ENCODE data around the gene CBLIF.
"Not testable (repeated sequence)": the region's sequence is repeated elsewhere in the genome, so short reads cannot be mapped to it uniquely, and the experiment has no call there.

Gene CBLIF
- 0 reads per million in 3 donors for total RNA-seq

DNA sequence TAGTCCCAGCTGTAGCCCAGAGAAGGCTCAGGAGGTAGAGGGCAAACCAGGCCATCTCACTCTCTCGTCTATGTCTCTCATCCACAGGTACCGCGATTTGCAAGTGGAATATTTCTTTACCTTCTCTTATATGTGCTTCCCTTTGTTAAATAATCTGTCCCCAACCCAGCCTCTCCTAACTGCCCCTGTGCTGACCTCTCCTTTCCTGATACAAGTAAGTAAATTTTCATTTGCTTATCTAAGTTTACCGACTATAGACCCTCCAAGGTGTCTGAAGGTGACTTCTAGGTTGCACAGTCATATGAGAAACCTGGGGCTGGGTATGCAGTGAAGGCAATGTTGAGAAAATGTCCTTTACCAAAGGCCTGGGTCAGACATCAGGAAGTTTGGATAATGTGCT, at the start of gene CBLIF:
Gene CBLIF, minus strand, starts transcription at position 101 of the 400 bp plus-strand sequence. Its CDS starts 46 bp downstream, at position 55.
- no peaks in the 10 kb centered on the region for H3K36me3 ChIP-seq (ENCODE audit: control insufficient read depth, insufficient read depth, low read length)
- H3K9me3 ChIP-seq (ENCODE audit: control insufficient read depth, low read length) = no peaks in the 10 kb centered on the region
- H3K27ac ChIP-seq (ENCODE audit: insufficient read depth, low read length, poor library complexity, severe bottlenecking) = no peak within 1 kb of the TSS
- H3K4me3 ChIP-seq (ENCODE audit: insufficient read depth, low read depth, low read length, poor library complexity, severe bottlenecking) = no peak within 1 kb of the TSS
- H3K27me3 ChIP-seq (replicated peaks; ENCODE audit: control insufficient read depth, insufficient read depth, low read length, poor library complexity, severe bottlenecking) = no peaks in the 10 kb centered on the region
- no peak for DNase-seq
- no peaks in the 10 kb centered on the region for H3K4me1 ChIP-seq (ENCODE audit: control insufficient read depth, insufficient read depth, low read length, poor library complexity, severe bottlenecking)

DNA sequence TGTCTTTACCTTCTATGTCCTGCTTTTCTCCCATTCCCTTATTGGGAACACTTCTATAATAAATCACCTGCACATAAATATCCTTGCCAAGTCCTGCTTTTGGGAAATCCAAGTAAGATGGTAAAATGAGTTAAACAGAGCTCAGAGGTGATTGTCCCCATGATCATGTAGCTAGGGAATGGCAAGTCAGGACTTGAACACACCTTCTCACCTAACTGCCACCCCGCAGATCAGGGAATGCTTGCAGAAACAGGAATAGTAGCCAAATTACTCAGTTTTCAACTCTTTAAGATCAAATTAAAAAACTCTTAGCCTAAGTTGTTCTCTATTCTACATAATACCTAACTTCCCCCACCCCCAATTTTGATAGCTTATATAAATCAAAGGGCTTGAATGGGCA, 49.3 kb upstream of the CBLIF start:
- H3K9me3 ChIP-seq (ENCODE audit: control insufficient read depth, low read length) = no peaks in the 10 kb centered on the region
- H3K27ac ChIP-seq (ENCODE audit: insufficient read depth, low read length, poor library complexity, severe bottlenecking) = no peak overlapping the region
- no peak overlapping the region for H3K4me3 ChIP-seq (ENCODE audit: insufficient read depth, low read depth, low read length, poor library complexity, severe bottlenecking)
- no peaks in the 10 kb centered on the region for H3K27me3 ChIP-seq (replicated peaks; ENCODE audit: control insufficient read depth, insufficient read depth, low read length, poor library complexity, severe bottlenecking)
- no peak for DNase-seq
- H3K4me1 ChIP-seq (ENCODE audit: control insufficient read depth, insufficient read depth, low read length, poor library complexity, severe bottlenecking) = no peaks in the 10 kb centered on the region
- H3K36me3 ChIP-seq (ENCODE audit: control insufficient read depth, insufficient read depth, low read length) = no peaks in the 10 kb centered on the region

DNA sequence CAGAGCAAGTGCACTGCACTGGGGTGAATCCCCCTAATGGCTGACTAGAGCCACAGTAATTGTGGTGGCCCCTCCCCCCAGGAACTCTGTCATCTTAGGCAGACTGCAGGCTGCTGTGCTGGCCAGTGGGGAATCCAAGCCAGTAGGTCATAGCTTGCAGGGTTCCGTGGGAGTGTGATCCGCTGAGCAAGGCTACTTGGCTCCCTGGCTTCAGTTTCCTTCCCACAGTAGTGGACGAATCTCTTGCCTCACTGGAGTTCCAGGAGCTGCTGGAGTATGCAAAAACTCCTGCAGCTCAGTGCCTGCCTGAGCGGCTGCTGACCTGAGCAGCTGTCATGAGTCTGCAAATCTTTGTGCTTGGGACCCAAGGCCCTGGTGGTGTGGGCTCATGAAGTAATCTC, 46.5 kb upstream of the CBLIF start:
- Histone ChIP-seq H3K9me3 (ENCODE audit: control insufficient read depth, low read length) (no peaks in the 10 kb centered on the region), H3K4me1 (ENCODE audit: control insufficient read depth, insufficient read depth, low read length, poor library complexity, severe bottlenecking) (no peaks in the 10 kb centered on the region), H3K27me3 (replicated peaks; ENCODE audit: control insufficient read depth, insufficient read depth, low read length, poor library complexity, severe bottlenecking) (no peaks in the 10 kb centered on the region), H3K36me3 (ENCODE audit: control insufficient read depth, insufficient read depth, low read length) (no peaks in the 10 kb centered on the region), H3K4me3 (ENCODE audit: insufficient read depth, low read depth, low read length, poor library complexity, severe bottlenecking) (no peak overlapping the region), H3K27ac (ENCODE audit: insufficient read depth, low read length, poor library complexity, severe bottlenecking) (no peak overlapping the region)
- DNase-seq = no peak

DNA sequence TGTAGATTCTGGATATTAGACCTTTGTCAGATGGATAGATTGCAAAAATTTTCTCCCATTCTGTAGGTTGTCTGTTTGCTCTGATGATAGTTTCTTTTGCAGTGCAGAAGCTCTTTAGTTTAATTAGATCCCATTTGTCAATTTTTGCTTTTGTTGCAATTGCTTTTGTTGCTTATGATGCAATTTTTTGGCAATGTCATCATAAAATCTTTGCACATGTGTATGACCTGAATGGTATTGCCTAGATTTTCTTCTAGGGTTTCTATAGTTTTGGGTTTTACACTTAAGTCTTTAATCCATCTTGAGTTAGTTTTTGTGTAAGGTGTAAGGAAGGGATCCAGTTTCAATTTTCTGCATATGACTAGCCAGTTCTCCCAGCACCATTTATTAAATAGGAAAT, 41.9 kb upstream of the CBLIF start:
- H3K9me3 ChIP-seq (ENCODE audit: control insufficient read depth, low read length); H3K27ac ChIP-seq (ENCODE audit: insufficient read depth, low read length, poor library complexity, severe bottlenecking); H3K4me3 ChIP-seq (ENCODE audit: insufficient read depth, low read depth, low read length, poor library complexity, severe bottlenecking); DNase-seq; H3K36me3 ChIP-seq (ENCODE audit: control insufficient read depth, insufficient read depth, low read length); H3K27me3 ChIP-seq (replicated peaks; ENCODE audit: control insufficient read depth, insufficient read depth, low read length, poor library complexity, severe bottlenecking); H3K4me1 ChIP-seq (ENCODE audit: control insufficient read depth, insufficient read depth, low read length, poor library complexity, severe bottlenecking): not testable (repeated sequence)

DNA sequence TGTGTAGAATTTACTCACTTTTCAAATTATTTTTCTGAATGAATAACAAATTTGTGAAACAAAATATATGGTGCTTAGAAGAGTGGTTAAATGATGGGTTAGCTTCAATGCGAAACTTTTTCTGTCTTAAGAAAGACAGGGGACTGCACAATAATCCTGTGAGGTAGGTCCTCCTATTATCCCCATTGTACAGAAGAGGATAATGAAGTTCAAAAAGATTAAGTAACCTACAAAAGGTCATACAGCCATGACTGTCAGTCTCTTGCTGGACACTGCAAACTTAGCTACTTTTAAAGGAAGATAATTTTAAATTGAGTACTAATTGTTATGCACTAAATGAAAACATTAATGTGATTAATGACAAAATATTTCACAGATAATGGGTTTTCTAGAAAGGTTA, 38.3 kb upstream of the CBLIF start:
- no peak overlapping the region for H3K27ac ChIP-seq (ENCODE audit: insufficient read depth, low read length, poor library complexity, severe bottlenecking)
- no peak for DNase-seq
- no peaks in the 10 kb centered on the region for H3K27me3 ChIP-seq (replicated peaks; ENCODE audit: control insufficient read depth, insufficient read depth, low read length, poor library complexity, severe bottlenecking)
- no peaks in the 10 kb centered on the region for H3K9me3 ChIP-seq (ENCODE audit: control insufficient read depth, low read length)
- no peak overlapping the region for H3K4me3 ChIP-seq (ENCODE audit: insufficient read depth, low read depth, low read length, poor library complexity, severe bottlenecking)
- H3K36me3 ChIP-seq (ENCODE audit: control insufficient read depth, insufficient read depth, low read length) = no peaks in the 10 kb centered on the region
- H3K4me1 ChIP-seq (ENCODE audit: control insufficient read depth, insufficient read depth, low read length, poor library complexity, severe bottlenecking) = no peaks in the 10 kb centered on the region

DNA sequence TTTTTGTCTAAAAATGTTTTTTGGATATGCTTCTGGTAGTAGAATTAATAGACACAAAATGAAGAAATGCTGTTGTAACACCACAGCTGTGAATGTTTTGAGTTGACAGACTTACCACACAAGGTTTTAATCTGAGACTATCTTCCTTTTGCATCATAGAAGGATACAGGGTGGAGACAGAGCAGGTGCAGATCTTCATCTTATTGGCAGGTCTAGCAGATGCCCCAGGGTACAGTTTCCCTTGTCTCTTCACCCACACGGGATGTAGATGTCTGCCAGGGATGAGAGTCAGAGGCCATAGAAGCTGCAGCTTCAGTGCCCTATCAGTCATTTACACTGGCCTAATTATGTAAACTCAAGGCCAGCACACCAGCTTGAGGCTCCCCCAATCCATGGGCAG, 34.3 kb upstream of the CBLIF start:
- H3K9me3 ChIP-seq (ENCODE audit: control insufficient read depth, low read length) = no peaks in the 10 kb centered on the region
- DNase-seq = no peak
- H3K36me3 ChIP-seq (ENCODE audit: control insufficient read depth, insufficient read depth, low read length) = no peaks in the 10 kb centered on the region
- no peak overlapping the region for H3K4me3 ChIP-seq (ENCODE audit: insufficient read depth, low read depth, low read length, poor library complexity, severe bottlenecking)
- H3K27ac ChIP-seq (ENCODE audit: insufficient read depth, low read length, poor library complexity, severe bottlenecking) = no peak overlapping the region
- no peaks in the 10 kb centered on the region for H3K4me1 ChIP-seq (ENCODE audit: control insufficient read depth, insufficient read depth, low read length, poor library complexity, severe bottlenecking)
- no peaks in the 10 kb centered on the region for H3K27me3 ChIP-seq (replicated peaks; ENCODE audit: control insufficient read depth, insufficient read depth, low read length, poor library complexity, severe bottlenecking)

DNA sequence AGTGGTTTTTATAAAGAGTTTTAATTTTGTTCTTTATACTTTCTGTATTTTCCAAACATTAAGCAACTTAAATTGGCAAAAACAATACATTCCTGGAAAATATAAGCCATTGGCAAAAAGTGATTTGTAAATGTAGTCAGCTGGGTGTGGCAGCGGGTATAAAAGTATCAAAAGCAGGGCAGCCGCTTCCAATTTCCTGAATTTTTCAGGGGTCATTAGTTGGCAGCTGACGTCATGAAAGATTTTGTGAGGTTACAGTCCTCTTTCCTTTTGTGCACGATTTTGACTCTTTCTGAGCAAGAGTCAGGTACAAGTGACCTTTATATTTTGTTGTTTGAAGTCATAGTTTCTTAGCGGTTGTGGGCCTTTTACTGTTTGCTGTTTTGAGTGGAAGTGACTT, 33.3 kb upstream of the CBLIF start, which contains the start of gene OOSP3:
Gene OOSP3, plus strand, starts transcription at position 208 of the 400 bp plus-strand sequence. Its CDS starts 27 bp downstream, at position 235.
- Histone ChIP-seq H3K9me3 (ENCODE audit: control insufficient read depth, low read length) (no peaks in the 10 kb centered on the region), H3K27me3 (replicated peaks; ENCODE audit: control insufficient read depth, insufficient read depth, low read length, poor library complexity, severe bottlenecking) (no peaks in the 10 kb centered on the region), H3K4me1 (ENCODE audit: control insufficient read depth, insufficient read depth, low read length, poor library complexity, severe bottlenecking) (no peaks in the 10 kb centered on the region), H3K27ac (ENCODE audit: insufficient read depth, low read length, poor library complexity, severe bottlenecking) (no peak within 1 kb of the TSS), H3K4me3 (ENCODE audit: insufficient read depth, low read depth, low read length, poor library complexity, severe bottlenecking) (no peak within 1 kb of the TSS), H3K36me3 (ENCODE audit: control insufficient read depth, insufficient read depth, low read length) (no peaks in the 10 kb centered on the region)
- DNase-seq = no peak

DNA sequence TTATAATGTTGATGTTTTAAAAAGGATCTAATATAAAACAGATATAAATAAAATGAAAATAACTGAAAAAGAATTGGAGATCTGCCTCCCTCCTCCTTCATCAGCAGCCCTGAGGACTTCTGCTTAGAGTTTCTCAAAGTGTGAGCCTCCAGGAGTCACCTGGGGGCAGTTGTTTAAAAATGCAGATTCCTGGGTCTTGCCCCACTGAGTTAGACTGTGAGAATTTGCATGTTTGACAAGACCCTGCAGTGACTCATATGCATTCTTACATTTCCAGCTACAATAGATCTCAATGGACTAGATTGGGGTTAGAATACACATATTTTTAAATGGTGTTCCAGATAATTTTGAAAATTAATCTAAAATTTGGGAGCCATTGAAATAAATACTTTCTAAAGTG, 32.5 kb upstream of the CBLIF start:
- H3K9me3 ChIP-seq (ENCODE audit: control insufficient read depth, low read length) = no peaks in the 10 kb centered on the region
- no peak overlapping the region for H3K4me3 ChIP-seq (ENCODE audit: insufficient read depth, low read depth, low read length, poor library complexity, severe bottlenecking)
- no peak for DNase-seq
- H3K4me1 ChIP-seq (ENCODE audit: control insufficient read depth, insufficient read depth, low read length, poor library complexity, severe bottlenecking) = no peaks in the 10 kb centered on the region
- no peaks in the 10 kb centered on the region for H3K36me3 ChIP-seq (ENCODE audit: control insufficient read depth, insufficient read depth, low read length)
- no peak overlapping the region for H3K27ac ChIP-seq (ENCODE audit: insufficient read depth, low read length, poor library complexity, severe bottlenecking)
- H3K27me3 ChIP-seq (replicated peaks; ENCODE audit: control insufficient read depth, insufficient read depth, low read length, poor library complexity, severe bottlenecking) = no peaks in the 10 kb centered on the region

DNA sequence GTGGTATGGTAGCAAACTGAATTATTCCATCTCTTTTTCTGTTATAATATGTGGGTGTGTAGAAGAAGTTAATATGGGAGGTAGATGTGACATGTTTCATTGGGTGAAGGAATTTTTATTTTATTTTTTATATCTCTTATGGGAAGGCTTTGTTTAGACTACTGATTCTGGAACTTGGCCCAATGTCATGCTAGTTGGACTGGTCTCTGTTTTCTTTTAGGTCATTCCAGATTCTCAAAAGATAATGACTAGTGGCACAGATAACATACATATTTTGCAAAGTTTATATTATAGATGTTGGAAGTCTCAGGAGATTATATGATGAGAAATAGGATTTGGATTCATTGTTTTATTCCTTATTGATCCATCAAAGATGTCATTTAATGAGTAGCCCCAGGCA, 32.0 kb upstream of the CBLIF start:
- no peaks in the 10 kb centered on the region for H3K27me3 ChIP-seq (replicated peaks; ENCODE audit: control insufficient read depth, insufficient read depth, low read length, poor library complexity, severe bottlenecking)
- no peak for DNase-seq
- no peaks in the 10 kb centered on the region for H3K4me1 ChIP-seq (ENCODE audit: control insufficient read depth, insufficient read depth, low read length, poor library complexity, severe bottlenecking)
- no peak overlapping the region for H3K4me3 ChIP-seq (ENCODE audit: insufficient read depth, low read depth, low read length, poor library complexity, severe bottlenecking)
- H3K27ac ChIP-seq (ENCODE audit: insufficient read depth, low read length, poor library complexity, severe bottlenecking) = no peak overlapping the region
- H3K9me3 ChIP-seq (ENCODE audit: control insufficient read depth, low read length) = no peaks in the 10 kb centered on the region
- H3K36me3 ChIP-seq (ENCODE audit: control insufficient read depth, insufficient read depth, low read length) = no peaks in the 10 kb centered on the region

DNA sequence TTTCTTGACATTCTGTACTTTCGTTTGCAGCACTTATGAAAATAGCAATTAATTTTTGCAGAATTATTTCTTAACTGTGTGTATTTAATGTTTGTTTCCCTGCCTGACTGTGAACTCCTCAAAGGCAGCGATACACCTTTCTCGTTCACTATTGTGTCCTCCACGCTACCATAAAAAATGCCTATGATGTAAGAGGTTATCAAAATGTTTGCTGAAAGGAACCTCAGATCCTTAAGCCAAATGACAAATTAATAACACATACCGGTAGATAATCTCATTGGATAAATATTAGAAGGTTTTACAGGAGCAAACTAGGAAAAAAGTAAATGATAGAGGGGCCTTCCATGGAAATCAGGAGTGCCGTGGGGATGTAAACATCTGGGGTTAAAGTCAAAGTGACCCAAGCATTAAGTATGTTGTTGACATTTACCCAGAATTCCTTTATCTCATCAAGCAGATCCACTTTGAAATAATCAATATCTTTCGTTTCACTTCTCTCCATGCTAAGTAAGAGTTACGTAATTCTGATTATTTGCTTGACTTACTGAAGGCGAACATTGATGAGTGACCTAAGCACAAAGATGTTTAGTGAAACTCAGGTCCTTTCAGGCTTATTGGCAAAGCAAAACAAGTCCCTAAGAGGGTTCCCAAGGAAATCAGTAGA, 30.7 kb upstream of the CBLIF start:
- DNase-seq = no peak

More for the DNA sequence above, 30.7 kb upstream of the CBLIF start:
- no peak overlapping the region for H3K4me3 ChIP-seq (ENCODE audit: insufficient read depth, low read depth, low read length, poor library complexity, severe bottlenecking)
- H3K4me1 ChIP-seq (ENCODE audit: control insufficient read depth, insufficient read depth, low read length, poor library complexity, severe bottlenecking) = no peaks in the 10 kb centered on the region
- no peaks in the 10 kb centered on the region for H3K9me3 ChIP-seq (ENCODE audit: control insufficient read depth, low read length)
- H3K27me3 ChIP-seq (replicated peaks; ENCODE audit: control insufficient read depth, insufficient read depth, low read length, poor library complexity, severe bottlenecking) = no peaks in the 10 kb centered on the region
- H3K27ac ChIP-seq (ENCODE audit: insufficient read depth, low read length, poor library complexity, severe bottlenecking) = no peak overlapping the region
- H3K36me3 ChIP-seq (ENCODE audit: control insufficient read depth, insufficient read depth, low read length) = no peaks in the 10 kb centered on the region

All from effector memory CD4-positive, alpha-beta T cell (primary cell).